ENCODE data around the gene CHD3. TPM values are rescaled to one million over a fixed set of nuclear protein-coding genes. Genes with fewer than 3 reads are reported as not detected.

The CHD3 gene
- total and polyA plus RNA-seq, 2 donors (not counting 1 experiment from before 2014, with no cell fraction given), result 68.1 to 69.1 TPM

DNA sequence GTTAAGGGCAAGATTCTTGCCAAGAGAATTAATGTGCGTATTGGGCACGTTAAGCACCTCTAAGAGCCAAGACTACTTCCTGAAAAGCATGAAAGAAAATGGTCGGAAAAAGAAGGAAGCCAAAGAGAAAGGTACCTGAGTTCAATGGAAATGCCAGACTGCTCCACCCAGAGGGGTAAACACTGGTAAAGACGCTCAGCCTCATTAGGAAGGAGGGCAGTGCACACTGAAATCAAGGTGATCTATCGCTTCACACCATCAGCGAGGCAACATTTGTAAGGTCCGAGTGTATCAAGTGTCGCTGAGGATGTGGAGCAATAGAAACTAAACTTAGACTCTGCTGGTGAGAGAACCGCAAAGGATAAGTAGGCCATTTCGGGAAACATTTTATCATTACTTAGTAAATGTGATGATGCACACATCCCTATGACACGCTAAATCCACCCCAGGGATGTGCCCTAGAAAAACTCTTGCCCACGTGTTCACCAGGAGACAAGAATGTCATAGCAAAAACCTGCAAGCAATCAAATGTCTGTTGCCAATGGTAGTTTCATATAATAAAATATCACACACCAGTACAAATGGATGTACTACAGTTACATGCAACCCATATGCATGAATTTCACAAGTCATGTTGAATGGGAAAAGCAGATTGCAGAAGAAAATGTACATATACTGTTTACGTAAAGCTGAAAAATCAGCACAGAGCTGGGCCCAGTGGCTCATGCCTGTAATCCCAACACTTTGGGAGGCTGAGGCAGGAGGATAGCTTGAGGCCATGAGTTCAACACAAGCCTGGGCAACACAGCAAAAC, 67.0 kb downstream of the CHD3 start:
- no peaks in the 10 kb centered on the region for H3K79me2 ChIP-seq (ENCODE audit: control insufficient read depth, insufficient read depth, low read length)
- no peak overlapping the region for H3K27ac Mint-ChIP-seq
- peaks cover 9% of the 10 kb centered on the region for H3K27me3 Mint-ChIP-seq
- intact Hi-C loops (cut with micrococcal nuclease), result no loop called here
- CTCF ChIA-PET, result no interaction called here
- no peak overlapping the region for H3K9ac ChIP-seq (ENCODE audit: low read length)
- H3K4me3 Mint-ChIP-seq, result no peak overlapping the region
- H3K27ac ChIP-seq (ENCODE audit: low read length in 2 of 2), result no peak overlapping the region
- peaks cover 8 to 9% of the 10 kb centered on the region in 2 donors for H3K4me1 ChIP-seq (ENCODE audit: control insufficient read depth in 2 of 2, insufficient read depth in 2 of 2, low read length in 2 of 2)
- H3K9me3 ChIP-seq (ENCODE audit: control extremely low read depth in 1 of 3, control insufficient read depth in 2 of 3, insufficient read depth in 1 of 3, low read length in 2 of 3), result no peaks in the 10 kb centered on the region
- H4K20me1 ChIP-seq (ENCODE audit: control insufficient read depth, insufficient read depth, low read length, poor library complexity, severe bottlenecking), result no peaks in the 10 kb centered on the region
- 82% methylated on average over 8 of the region's 13 CpGs for WGBS (ENCODE audit: insufficient coverage)
- no peaks in the 10 kb centered on the region for H3K36me3 ChIP-seq (replicated peaks in 1 of 2; ENCODE audit: control extremely low read depth in 1 of 2, control insufficient read depth in 1 of 2, extremely low read depth in 1 of 2, insufficient read depth in 2 of 2, low read length in 1 of 2)
- no peaks in the 10 kb centered on the region for H3K9me3 Mint-ChIP-seq (ENCODE audit: insufficient read depth)
- no peak overlapping the region for H3K4me3 ChIP-seq (ENCODE audit: control extremely low read depth in 1 of 5, extremely low read depth in 1 of 5, insufficient read depth in 1 of 5, low read depth in 2 of 5, low read length in 4 of 5)
- H3K4me1 Mint-ChIP-seq, result peaks cover 9% of the 10 kb centered on the region
- H3K4me2 ChIP-seq (replicated peaks; ENCODE audit: low read depth, low read length, poor library complexity, severe bottlenecking), result no peak overlapping the region
- ATAC-seq (ENCODE audit: low read depth), result no peak
- H3K27me3 ChIP-seq (replicated peaks in 1 of 4; ENCODE audit: control extremely low read depth in 1 of 4, control insufficient read depth in 3 of 4, insufficient read depth in 4 of 4, low read length in 3 of 4), result no peaks in the 10 kb centered on the region
- no peak for TF ChIP-seq EZH2 (IDR thresholded peaks at IDR 0.05; ENCODE audit: borderline replicate concordance, insufficient read depth, low read depth, low read length, poor library complexity, severe bottlenecking)
- TF ChIP-seq, protein P1, sequence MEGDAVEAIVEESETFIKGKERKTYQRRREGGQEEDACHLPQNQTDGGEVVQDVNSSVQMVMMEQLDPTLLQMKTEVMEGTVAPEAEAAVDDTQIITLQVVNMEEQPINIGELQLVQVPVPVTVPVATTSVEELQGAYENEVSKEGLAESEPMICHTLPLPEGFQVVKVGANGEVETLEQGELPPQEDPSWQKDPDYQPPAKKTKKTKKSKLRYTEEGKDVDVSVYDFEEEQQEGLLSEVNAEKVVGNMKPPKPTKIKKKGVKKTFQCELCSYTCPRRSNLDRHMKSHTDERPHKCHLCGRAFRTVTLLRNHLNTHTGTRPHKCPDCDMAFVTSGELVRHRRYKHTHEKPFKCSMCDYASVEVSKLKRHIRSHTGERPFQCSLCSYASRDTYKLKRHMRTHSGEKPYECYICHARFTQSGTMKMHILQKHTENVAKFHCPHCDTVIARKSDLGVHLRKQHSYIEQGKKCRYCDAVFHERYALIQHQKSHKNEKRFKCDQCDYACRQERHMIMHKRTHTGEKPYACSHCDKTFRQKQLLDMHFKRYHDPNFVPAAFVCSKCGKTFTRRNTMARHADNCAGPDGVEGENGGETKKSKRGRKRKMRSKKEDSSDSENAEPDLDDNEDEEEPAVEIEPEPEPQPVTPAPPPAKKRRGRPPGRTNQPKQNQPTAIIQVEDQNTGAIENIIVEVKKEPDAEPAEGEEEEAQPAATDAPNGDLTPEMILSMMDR (IDR thresholded peaks at IDR 0.05), result no peak
- POLR2A ChIA-PET, result interaction anchor here (0.7 kb wide), 1 partner anchor 181 kb away, joined by 7 read pairs; no protein-coding TSS in a partner anchor
- H2AFZ ChIP-seq (ENCODE audit: insufficient read depth, low read depth, low read length, poor library complexity, severe bottlenecking), result no peak overlapping the region
- no peak for DNase-seq

Measured in B cell (primary cell).